ENCODE measurements around the gene NELL2. TPM values are rescaled to one million over a fixed set of nuclear protein-coding genes. Genes with fewer than 3 reads are reported as not detected.

NELL2 gene
- total and polyA plus RNA-seq, 4 donors = 0.09 to 0.42 (median 0.17) TPM; not detected in 1

- H3K4me1 ChIP-seq (ENCODE audit: control insufficient read depth in 4 of 4, insufficient read depth in 4 of 4, low read length in 3 of 4) = no peaks in the 10 kb centered on the region
- H3K9me3 ChIP-seq (ENCODE audit: control insufficient read depth in 4 of 4, low read length in 3 of 4) = peaks cover 0 to 2% (median 0%) of the 10 kb centered on the region in 4 donors
- H3K9ac ChIP-seq (ENCODE audit: low read depth in 1 of 2, low read length in 2 of 2) = no peak overlapping the region
- H3K27ac ChIP-seq (ENCODE audit: low read depth in 1 of 2, low read length in 2 of 2) = no peak overlapping the region
- no peaks in the 10 kb centered on the region for H3K27me3 ChIP-seq (ENCODE audit: control insufficient read depth in 4 of 4, insufficient read depth in 4 of 4, low read length in 3 of 4)
- TF ChIP-seq FOXA1 (IDR thresholded peaks at IDR 0.05) (no peak), REST (IDR thresholded peaks at IDR 0.05) (no peak), HNF4A (conservative IDR thresholded peaks at IDR 0.05) (no peak), ATF3 (IDR thresholded peaks at IDR 0.05) (no peak), MAX (IDR thresholded peaks at IDR 0.05) (no peak), RXRA (IDR thresholded peaks at IDR 0.05) (no peak), YY1 (IDR thresholded peaks at IDR 0.05) (no peak), NR2F2 (IDR thresholded peaks at IDR 0.05) (no peak), JUND (IDR thresholded peaks at IDR 0.05) (no peak), FOXA2 (IDR thresholded peaks at IDR 0.05) (no peak), ZBTB33 (IDR thresholded peaks at IDR 0.05) (no peak), EGR1 (IDR thresholded peaks at IDR 0.05; ENCODE audit: low read depth in 2 of 2) (no peak), RAD21 (IDR thresholded peaks at IDR 0.05) (no peak), CTCF (IDR thresholded peaks at IDR 0.05; ENCODE audit: low read depth, low read length, missing input control) (no peak), TAF1 (conservative IDR thresholded peaks at IDR 0.05) (no peak), HNF4G (IDR thresholded peaks at IDR 0.05) (no peak)
- DNase-seq (ENCODE audit: low spot score) = no peak
- no peak overlapping the region for H3K4me3 ChIP-seq (ENCODE audit: low read depth in 1 of 3, low read length in 3 of 3)
- no peaks in the 10 kb centered on the region for H3K36me3 ChIP-seq (ENCODE audit: control insufficient read depth in 4 of 4, insufficient read depth in 3 of 4, low read depth in 1 of 4, low read length in 3 of 4)
- 86% methylated on average over 5 of the region's 5 CpGs for WGBS
Measured at GRCh38 chr12:44565163-44565562, 311.0 kb downstream of the NELL2 start.

GRCh38 chr12:44563486-44563885 is 312.6 kb downstream of the NELL2 start:
- H3K4me3 ChIP-seq (ENCODE audit: low read depth in 1 of 3, low read length in 3 of 3) = no peak overlapping the region
- H3K9ac ChIP-seq (ENCODE audit: low read depth in 1 of 2, low read length in 2 of 2) = no peak overlapping the region
- H3K9me3 ChIP-seq (ENCODE audit: control insufficient read depth in 4 of 4, low read length in 3 of 4) = peaks cover 0 to 2% (median 0%) of the 10 kb centered on the region in 4 donors
- no peak overlapping the region for H3K27ac ChIP-seq (ENCODE audit: low read depth in 1 of 2, low read length in 2 of 2)
- DNase-seq (ENCODE audit: low spot score) = no peak
- TF ChIP-seq CTCF (IDR thresholded peaks at IDR 0.05; ENCODE audit: low read depth, low read length, missing input control) (no peak), GABPA (IDR thresholded peaks at IDR 0.05 in 1 of 2, conservative IDR thresholded peaks at IDR 0.05 in 1 of 2) (no peak), HNF4G (IDR thresholded peaks at IDR 0.05) (no peak), RXRA (IDR thresholded peaks at IDR 0.05) (no peak), ZBTB33 (IDR thresholded peaks at IDR 0.05) (no peak), NR2F2 (IDR thresholded peaks at IDR 0.05) (no peak), YY1 (IDR thresholded peaks at IDR 0.05) (no peak), EGR1 (IDR thresholded peaks at IDR 0.05; ENCODE audit: low read depth in 2 of 2) (no peak), JUND (IDR thresholded peaks at IDR 0.05) (no peak)
- H3K27me3 ChIP-seq (ENCODE audit: control insufficient read depth in 4 of 4, insufficient read depth in 4 of 4, low read length in 3 of 4) = no peaks in the 10 kb centered on the region
- no peaks in the 10 kb centered on the region for H3K36me3 ChIP-seq (ENCODE audit: control insufficient read depth in 4 of 4, insufficient read depth in 3 of 4, low read depth in 1 of 4, low read length in 3 of 4)
- 80% methylated on average over 4 of the region's 4 CpGs for WGBS
- H3K4me1 ChIP-seq (ENCODE audit: control insufficient read depth in 4 of 4, insufficient read depth in 4 of 4, low read length in 3 of 4) = no peaks in the 10 kb centered on the region

All from liver (tissue), 9 donors.